HG02571 (cell line): ENCODE data around the gene TAS1R1.

Experiments used
- ATAC-seq: cut with Tn5 transposase; IDR thresholded peaks from one replicate; pipeline ENCODE4 v1.9.1; 2021; ENCODE audit warnings: mild to moderate bottlenecking, moderate library complexity; ENCODE audit not compliant: unreplicated experiment

The TAS1R1 gene

DNA sequence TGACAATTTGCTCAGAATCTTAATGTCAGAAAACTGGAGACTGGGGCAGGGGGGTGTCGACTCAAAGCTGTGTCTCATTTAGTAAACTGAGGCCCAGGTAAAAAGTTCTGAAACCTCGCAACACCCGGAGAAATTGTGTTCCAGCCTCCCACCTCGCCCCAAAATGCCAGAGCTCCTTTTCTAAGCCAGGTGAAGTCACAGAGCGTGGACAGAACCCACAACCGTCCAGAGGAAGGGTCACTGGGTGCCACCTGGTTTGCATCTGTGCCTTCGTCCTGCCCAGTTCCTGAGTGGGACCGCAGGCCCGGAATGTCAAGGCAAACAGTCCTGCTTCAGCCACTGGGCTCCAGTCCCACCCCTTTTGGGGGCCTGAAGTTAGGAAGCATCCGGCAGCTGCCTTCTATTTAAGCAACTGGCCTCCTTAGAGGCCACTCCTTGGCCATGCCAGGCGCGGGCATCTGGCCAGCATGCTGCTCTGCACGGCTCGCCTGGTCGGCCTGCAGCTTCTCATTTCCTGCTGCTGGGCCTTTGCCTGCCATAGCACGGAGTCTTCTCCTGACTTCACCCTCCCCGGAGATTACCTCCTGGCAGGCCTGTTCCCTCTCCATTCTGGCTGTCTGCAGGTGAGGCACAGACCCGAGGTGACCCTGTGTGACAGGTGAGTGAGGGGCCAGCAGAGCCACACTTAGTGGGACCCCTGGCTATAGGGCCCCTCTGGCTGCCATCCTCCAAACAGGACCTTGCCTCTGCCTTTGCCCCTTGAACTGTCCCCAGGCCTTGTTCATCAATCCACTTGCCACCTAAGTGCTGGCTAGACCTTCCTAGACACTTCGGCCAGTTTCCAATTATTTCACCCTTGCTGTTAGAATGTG is at the start of gene TAS1R1:
Gene TAS1R1, plus strand, starts transcription at position 401 of the 872 bp plus-strand sequence. Its CDS starts 67 bp downstream, at position 468.
- no peak for ATAC-seq

DNA sequence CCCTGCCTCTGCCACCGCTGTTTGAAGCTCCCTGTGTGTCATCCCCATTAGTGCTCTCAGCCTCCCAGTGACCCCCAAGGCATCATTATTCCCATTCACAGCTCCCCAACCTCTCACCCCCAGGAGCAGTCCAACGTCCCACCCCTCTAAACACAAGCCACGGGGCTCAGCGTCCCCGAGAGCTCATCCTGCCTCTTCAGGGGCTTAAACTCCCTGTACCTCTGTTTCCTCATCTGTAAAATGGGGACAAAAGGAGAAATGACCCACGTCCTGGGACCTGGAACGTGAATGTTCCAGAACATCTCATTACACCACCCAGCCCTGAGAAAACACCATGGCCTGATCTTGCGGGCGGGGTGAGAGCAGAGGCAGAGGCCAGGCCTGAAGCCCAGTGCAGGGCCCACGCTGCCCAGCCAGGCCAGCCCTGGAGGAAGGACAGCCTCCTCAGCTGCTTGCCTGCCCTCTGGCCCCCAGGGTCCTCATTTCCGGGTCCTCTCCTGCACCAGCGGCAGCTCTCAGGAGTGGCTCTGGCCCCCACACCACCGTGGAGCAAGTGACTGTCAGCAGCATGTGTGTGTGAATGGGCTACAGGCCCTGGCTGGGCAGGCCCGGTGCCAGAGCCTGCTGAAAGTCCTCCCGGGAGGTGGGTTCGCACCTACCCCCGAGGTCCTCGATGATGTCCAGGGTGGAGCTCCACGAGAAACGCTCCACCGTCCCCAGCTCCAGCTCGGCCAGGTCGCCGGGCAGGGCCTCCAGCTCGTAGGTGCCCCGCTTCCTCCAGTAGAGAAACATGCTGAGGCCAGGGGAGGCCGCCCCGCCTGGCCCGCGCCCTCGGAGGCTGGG is 49.5 kb upstream of the TAS1R1 start:
- no peak for ATAC-seq

DNA sequence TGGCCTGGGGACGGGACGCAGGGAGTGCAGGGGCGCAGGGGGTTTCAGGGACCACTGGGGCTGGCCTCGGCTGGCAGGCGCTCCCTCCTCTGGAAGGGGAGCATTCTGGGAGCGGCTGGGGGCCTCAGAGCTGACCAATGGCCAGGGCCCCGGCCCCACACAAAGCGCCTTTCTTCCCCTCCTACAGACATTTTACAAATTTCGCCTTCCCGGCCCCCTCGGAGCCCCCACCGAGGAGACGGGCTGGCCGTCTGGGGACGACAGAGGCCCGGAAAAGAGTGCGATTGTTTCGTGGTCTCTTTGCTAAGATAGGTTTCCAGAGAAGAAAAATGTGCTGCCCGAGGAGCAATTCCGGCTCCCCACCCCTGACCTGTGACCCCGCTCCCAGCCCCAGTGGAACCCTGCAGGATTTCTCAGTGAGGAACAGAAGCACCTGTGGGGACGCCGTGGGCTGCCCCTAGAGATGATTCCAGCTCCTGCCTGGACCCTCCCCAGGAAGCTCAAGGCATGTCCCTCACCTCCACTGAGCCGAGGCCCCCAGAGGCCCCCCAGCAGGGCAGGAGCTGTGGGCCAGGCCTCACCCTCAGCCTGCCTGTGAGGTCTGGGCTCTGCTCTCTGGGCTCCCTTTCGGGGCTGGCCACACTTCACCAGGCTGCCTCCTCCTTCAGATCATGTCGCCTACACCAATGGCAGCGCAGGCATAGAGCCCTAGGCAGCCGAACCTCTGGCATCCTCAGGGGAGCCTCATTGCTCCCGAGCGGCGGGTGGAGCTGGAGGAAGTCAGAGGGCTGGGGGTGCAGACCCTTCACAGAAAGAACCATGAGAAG is 48.7 kb upstream of the TAS1R1 start:
- ATAC-seq = no peak

DNA sequence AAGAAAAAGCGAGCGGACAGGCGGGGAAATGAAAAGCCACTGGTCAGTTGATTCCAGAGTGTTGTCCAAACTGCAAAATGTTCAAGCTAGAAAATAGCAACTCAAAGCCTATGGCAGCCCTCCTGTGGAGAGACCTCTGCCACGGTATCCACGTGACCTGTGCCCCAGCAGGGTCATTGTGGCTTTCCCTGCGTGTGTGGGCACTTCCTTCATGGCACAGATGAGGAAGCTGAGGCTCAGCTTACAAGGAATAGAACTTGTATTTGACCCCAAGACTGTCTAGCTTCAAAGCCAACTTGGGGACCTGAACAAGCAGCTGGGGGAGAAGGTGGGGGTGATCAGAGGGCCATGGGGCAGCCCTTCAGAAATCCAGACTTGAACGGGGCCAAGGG is 48.1 kb upstream of the TAS1R1 start:
- no peak for ATAC-seq

DNA sequence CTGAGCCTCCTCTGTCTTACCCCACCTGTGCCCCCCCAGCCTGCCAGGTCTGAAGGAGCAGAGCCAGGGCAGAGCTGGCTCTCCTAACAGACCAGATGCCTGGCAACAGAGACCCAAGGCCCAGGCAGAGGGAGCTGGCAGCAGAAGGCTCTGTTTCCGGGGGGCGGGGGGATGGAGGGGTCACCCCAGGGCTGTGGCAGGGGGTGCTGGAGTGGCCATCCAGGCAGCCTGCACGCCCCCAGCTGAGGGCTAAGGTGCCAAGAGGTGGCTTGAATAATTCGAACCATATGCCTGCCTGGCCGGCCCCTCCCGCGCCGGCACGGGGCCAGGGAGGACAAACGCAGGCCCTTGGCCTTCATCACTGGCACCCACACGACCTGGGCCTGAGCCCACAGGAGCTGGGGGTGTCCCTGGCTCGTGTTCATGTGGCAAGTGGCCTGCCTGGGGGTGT is 47.6 kb upstream of the TAS1R1 start:
- no peak for ATAC-seq

DNA sequence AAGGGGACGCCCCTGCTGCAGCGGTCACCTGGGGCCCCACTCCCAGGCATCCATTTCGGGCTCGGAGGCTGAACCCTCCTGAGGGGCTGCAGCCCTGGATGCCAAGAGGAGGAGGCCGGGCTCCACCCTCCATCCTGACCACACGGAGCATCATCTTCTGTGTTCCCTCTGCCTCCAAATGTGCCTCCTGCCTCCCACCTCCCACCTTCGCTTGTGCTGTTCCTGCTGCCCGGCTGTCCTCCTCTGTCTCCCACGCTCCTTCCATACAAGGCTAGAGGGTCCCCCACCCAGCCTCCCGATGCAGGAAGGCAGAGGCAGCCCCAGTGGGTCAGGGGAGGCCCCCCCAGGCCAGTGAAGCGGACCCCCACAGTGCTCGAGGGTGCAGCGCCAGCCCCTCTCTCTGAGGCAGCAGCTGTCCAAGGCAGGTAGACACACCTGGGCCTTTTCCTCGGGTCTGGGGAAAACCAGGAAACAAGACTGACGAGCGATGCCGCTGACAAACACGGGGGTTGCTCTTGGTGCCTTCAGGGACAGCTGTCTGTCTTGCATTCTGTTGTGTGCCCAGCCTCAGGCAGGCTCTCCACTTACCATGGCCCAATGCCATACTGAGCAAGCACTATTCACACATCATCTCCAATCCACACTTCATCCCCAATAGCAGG is 46.8 kb upstream of the TAS1R1 start:
- no peak for ATAC-seq

DNA sequence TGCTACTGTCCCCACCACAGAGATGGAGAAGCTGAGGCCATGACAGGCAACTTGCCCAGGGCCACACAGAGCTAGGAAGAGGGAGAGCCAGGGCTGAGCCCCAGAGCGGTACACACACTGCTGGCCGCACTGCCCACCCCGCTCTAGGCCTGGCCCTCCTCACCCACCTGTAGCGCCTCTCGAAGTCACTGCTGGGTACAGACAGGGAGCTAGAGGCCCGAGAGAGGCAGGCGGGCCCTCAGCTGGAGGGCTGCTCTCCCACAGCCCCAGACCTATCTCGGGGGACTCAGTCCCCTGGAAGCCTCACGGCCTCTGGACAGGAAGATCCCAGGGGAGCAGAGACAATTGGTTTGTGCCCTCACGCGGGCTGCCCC is 46.3 kb upstream of the TAS1R1 start:
- no peak for ATAC-seq

DNA sequence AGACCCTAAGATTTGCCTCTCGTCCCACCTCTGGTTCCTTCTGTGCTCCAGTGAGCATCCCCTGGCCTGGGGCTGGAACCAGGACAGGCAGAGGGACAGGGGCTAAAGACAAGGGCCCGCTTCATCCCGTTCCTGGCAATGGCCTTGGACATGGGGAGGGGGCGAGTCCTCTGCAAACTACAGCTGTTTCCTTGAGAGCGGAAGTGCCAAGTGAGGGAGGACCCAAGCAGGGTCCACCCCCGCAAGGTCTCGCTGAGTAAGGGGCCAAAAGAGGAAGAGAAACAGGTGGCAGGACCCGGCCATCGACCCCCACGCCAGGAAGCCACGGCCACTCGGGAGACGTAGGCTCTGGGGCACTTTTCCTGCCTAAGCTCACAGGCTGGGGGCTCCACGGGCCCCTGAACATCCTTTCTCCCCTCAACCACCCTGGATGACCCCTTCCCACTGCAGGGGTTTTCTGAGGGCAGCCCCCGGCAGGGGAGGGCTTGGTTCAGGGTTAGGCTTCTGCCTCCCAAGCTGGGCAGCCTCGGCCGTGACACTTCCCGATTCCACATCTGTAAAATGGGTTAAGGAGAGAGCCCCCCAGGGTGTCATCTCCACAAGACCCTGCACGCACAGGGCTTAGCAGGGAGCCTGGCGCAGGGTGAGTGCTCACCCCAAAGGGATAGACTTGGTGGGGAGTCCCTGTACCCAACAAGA is 45.7 kb upstream of the TAS1R1 start:
- no peak for ATAC-seq

DNA sequence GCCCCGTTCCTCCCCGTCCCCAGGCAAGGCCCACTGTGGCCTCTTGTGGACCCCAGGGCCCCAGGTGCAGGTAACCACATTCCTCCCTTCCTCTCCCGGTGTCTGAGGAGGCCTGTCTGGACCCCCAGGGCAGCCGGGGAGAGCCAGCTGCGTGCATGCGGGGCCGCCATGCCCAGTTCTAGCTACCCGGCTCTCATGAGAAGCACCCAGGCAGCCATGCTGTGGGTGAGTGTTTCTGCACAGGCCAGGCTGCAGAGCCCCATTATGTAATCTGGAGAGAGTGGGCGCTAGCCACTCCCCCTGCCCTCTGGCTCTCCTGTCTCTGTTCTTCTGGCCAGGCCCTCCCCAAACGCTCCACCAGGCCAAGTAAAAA is 45.2 kb upstream of the TAS1R1 start:
- no peak for ATAC-seq

DNA sequence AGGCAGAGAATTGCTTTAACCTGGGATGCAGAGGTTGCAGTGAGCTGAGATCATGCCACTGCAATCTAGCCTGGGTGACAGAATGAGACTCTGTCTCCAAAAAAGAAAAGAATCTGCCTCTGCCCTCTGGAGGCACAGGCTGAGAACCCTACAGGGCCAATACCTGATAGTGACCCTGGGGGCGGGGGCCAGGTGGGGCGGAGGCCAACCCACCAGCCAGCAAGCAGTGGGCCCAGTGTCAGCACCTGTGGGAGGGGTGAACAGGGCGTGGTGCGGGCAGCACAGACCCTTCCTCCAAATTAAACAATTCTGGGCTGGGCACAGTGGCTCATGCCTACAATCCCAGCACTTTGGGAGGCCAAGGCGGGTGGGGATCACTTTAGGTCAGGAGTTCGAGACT is 44.6 kb upstream of the TAS1R1 start:
- ATAC-seq = no peak

DNA sequence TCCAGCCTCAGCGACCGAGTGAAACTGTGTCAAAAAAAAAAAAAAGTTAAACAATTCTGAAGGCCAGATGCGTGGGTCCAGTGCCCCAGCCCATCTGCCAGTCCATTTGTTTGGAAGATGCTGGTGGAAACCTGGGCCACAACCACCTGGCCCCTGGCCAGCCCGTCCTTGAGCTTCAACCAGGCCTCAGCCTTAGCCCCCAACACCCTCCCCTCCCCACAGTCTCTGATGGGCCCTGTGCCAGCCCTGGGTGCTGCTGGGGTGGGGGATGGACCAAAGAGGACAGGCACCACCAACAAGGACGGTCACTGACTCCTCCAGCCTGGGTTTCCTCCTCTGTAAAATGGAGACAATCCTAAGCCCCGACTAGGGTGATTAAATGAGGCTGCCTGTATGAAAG is 44.1 kb upstream of the TAS1R1 start:
- no peak for ATAC-seq

DNA sequence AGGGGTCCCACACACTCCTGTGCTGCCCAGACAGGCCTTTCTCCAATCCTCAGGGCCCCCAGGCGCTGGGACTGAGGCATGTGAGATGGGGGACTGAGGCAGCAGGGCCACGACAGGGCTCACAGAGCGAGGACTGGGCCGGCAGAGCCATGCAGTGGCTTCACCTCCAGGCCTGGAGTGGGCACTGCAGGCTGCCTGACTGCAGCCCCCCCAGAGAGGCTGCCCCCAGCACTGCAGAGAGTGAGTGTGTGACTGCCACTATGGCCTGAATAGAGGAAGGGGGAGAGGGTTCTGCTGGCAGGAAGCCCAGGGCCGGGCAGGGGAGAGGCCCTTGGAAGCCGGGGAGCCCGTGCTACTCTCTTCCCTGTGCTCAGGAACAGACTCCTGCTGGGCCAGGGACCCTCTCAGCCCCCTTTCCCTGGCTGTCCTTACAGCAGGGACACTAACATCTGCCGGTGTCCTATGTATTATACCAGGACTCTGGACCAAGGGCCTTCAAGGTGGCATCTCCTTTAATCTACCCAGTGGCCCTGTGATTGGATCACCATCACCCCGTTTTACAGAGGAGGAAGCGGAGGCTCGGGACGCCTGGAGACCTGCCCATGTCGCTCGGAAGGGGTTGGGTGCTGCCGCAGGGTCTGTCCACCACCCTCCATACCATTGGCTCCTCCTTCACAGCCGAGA is 43.4 kb upstream of the TAS1R1 start:
- no peak for ATAC-seq

DNA sequence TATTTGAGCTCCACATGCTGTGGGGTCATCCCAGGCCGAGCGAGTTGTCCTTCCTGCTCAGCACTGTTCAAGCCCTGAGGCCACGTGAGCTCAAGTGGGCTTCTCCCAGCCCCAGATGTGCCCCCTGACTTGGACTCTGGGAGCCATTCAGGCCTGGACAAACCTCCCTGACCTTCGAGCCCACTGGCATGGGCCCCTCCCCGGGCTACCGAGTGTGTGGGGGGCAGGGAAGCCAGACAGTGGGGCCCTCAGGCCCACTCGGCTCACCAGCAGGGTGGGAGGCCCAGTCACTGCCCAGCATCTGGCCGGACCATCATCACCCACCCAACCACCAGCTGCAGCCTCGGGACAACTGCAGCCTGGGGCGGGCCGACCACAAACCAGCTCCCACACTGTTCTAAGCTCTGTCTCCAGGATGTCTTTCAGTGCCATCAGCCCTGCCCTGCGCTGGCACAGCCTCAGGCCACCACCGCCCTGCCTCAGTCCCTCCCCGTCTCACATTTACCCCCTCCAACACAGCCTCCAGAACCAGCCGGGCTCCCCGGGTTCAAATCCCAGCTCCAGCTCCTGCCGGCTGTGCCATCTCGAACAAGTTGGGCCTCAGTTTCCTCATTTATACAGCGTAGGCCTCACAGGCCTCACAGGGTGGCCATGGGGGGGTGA is 42.7 kb upstream of the TAS1R1 start:
- no peak for ATAC-seq

DNA sequence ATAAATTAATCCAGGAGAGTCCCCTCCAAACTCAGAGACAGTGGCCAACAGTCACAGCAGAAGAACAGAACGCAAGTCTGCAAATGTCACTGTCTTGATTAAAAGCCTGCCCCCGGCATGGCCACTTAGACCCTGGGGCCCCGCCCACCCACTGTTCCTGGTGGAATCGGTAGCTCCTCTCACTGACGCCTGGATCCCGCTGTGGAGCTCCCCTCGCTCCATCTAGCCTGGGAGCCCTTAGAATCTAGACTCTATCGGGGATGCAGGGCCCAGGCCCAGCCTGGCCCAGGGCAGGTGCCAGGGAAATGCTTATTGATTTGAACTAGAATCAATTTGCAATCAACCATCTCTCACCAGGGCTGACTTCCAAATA is 42.2 kb upstream of the TAS1R1 start:
- no peak for ATAC-seq

DNA sequence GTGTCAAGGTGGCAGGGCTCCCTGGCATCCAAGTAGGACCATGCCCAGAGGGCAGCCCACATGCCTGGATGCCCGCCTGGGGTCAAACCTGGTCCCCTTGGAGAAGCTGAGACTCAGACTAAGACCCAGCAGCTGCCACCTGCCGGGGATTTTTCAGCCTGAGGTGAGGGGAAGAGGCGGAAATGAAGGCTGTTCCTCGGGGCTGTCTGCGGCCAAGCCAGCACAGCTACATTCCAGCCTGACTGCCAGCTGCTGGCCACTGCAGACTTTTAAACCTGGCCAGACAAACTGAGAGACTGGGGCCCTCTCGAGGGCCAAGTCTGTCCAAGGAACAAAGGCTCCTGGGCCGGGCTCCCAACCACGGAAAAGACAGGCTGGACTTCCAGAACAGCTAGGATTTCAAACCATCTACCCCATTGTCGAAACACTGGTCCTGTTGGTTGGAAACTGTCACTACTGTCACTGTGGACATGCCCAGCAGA is 41.7 kb upstream of the TAS1R1 start:
- no peak for ATAC-seq

DNA sequence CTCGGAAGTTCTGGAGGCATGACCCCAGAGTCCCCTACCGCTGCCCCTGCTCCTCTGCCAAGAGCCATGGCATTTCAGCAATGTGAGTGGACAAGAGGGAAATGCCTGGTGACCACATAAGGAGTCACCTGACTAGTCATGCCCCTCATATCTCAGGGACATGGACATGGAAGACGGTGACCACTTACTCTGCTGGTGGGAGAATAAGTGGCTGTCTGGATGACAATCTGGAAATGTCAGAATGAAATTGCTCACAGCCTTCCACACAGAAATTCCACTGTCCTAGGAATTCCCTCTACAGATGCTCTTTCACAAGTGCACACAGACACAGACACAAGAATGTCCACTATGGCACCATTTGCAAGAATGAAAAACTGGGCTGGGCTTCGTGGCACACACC is 39.3 kb upstream of the TAS1R1 start:
- ATAC-seq = no peak

DNA sequence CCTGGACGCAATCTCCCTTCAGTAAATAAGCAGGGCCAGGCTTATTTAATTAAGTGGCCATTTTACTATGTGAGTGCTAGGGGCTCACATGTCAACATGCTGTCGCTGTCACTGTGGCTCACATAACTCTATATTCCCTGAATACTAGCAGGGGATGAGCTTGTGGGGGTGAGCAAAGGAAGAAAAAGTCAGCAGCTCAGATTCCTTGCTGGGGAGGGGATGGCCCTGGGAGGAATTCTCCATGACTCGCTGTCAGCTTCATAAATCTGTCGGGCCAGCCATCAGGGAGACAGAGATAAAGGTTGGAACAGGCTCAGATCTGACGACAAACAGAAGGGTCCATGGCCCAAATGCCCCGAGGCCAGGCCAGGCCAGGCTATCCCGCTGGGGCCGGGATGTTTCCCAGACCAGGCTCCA is 37.7 kb upstream of the TAS1R1 start:
- ATAC-seq = no peak

DNA sequence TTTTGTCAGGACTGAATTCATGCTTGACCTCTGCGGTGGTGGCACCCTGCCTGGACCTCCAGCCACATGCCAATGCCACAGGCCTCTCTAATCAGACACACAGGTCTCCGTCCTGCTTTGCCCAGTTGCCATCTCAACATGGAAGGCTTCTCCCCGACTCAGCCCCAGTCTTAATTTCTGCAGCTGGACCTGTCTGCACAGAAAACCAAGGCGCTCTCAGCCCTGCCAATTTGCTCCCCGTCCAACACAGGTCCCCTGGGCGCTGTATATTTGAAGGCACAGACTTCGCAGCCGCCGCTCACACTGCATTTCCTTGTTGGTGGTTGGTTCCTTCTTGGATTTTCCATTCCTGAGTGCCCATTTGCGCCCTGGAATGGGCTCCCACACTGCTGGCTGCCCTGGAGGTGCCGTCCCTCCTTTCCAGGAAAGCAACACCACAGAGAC is 35.6 kb upstream of the TAS1R1 start:
- ATAC-seq = no peak
